ENCODE data around the gene LRRC8C.

- TF ChIP-seq CTCF (IDR thresholded peaks at IDR 0.05) = no peak
- no peak for TF ChIP-seq ZFX (IDR thresholded peaks at IDR 0.05; ENCODE audit: borderline replicate concordance)
Measured at GRCh38 chr1:89603651-89604413, 29.1 kb upstream of the LRRC8C start.
